Epidermal melanocyte (primary cell): ENCODE measurements around the gene KATNB1.
"Not testable (repeated sequence)": the region's sequence is repeated elsewhere in the genome, so short reads cannot be mapped to it uniquely, and the experiment has no call there.

ENCODE experiments used
- DNase-seq: peaks from one replicate; pipeline ENCODE4 v3.0.0; 2011; ENCODE audit warnings: low spot score; ENCODE audit not compliant: insufficient read length

The KATNB1 gene

GRCh38 chr16:57791195-57791892, 55.8 kb downstream of the KATNB1 start:
- no peak for DNase-seq

GRCh38 chr16:57791893-57792461, 56.4 kb downstream of the KATNB1 start:
- DNase-seq = no peak

DNA sequence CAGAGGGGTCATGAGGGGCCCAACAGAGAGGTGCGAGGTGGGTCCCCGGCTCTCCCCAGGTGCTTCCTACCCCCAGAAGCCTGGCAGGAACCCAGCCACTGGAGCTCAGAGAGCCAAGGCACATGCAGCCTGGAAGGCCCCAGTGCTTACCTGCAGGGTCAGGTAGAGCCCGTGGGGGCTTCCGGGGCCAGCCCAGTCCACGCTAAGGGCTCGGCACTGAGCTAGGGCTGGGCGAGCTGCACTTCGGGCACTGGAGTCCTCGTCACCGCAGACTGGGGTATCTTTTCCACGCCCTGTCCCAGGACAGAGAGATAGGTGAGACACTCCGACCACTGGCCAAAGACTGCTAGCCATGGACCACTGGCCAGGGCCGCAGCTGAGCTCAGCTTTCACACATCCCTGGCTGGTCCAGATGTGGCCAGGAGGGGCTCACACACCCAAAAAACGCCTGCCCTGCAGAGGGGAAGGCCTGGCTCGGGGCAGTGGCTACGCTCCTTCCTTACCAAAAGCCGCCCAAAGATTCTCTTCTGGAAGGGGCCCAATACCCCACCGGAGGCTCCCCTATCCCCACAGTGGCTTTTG, 59.4 kb downstream of the KATNB1 start:
- DNase-seq = no peak

- DNase-seq = no peak
Measured at GRCh38 chr16:57795431-57795878, 59.9 kb downstream of the KATNB1 start.

DNA sequence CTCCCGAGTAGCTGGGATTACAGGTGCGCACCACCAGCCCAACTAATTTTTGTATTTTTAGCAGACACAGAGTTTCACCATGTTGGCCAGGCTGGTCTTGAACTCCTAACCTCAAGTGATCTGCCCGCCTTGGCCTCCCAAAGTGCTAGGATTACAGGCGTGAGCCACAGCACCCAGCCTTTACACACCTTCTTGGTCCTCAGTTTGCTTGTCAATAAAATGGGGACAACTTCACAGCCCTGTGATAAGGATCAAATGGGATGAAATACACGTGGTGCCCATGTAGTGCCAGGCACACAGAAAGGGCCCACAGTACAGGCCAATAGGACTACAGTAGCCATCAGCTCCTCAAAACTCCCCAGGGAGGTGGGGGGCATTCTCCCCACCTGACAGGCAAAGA, 60.4 kb downstream of the KATNB1 start:
- not testable (repeated sequence) for DNase-seq

DNA sequence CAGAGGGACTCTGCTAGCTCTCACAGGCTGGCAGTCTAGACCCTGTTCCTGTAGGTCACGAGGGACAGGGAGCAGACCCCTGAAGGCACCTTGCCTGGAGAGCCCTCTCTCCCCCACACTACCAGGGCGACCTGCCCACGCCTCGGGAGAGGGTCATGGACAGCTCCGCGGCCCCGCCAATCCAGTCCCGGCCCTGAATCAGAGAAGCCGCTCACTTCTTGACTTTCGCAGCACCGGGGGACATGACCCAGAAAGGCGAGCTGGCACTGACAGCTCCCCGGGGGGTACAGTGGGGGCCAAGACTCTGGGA, 61.6 kb downstream of the KATNB1 start:
- DNase-seq = no peak

DNA sequence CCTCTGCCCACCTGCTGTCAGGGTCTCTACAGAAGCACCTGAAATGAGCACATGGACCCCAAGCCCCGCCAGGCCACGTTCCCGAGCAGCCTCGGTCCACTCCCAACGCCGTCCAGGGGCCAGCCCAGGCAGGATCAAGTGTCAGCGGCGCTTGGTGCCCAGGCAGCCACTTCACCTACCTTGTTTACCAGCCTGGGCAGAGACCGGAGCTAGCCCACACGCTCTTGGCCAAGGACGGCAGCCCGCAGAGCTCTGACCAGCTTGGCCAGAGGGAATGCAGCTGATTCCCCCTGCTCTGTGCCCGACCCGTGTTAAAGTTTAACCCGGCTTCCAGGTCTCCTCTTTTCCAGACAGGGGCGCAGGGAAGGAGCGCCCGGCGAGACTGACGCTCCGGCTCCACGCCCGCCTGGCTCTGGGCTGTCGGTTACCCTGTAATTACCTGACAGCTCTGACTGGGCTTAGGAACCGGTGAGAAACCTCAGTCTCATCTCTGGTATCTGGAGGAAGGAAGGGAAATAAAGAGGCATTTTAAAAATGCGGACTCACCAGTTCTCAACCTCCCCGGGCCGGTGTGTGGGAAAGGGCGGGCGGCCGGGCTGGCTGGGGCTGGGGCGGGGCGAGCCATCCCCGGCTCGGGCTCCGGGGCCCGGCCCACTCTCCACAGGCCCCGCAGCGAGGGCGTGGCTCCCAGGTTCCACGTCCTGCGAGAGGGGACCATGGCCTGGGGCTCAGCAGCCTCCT, 62.1 kb downstream of the KATNB1 start:
- DNase-seq = no peak

DNA sequence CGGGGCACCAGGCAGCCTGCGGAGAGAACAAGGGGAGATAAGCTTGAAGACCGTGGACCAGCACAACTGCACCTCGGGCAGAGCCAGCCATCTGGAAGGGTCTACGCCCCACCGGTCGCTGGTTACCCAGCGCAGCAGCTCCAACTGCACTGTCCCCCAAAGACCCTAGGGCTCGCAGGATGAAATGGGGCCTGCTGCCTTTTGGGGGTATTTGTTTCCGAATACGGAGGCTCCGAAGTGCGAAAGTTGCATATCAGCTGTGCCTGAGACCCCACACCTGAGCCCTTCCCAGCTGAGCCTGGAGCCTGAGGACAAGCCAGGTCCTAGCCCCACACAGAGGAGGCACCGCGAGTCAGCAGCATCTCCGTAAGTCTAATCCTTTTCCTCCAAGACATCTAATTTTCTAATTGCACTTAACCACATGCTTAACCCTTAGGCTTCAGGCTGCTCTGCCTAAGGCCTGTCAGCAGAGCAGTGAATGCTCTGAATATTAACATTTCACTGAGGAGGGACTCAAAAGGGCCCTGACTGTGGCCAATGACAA, 62.8 kb downstream of the KATNB1 start:
- no peak for DNase-seq

GRCh38 chr16:57798953-57799599, 63.5 kb downstream of the KATNB1 start:
- DNase-seq = no peak

GRCh38 chr16:57799600-57800199, 64.1 kb downstream of the KATNB1 start:
- no peak for DNase-seq

- DNase-seq = no peak
Measured at GRCh38 chr16:57800200-57801097, 64.9 kb downstream of the KATNB1 start.

DNA sequence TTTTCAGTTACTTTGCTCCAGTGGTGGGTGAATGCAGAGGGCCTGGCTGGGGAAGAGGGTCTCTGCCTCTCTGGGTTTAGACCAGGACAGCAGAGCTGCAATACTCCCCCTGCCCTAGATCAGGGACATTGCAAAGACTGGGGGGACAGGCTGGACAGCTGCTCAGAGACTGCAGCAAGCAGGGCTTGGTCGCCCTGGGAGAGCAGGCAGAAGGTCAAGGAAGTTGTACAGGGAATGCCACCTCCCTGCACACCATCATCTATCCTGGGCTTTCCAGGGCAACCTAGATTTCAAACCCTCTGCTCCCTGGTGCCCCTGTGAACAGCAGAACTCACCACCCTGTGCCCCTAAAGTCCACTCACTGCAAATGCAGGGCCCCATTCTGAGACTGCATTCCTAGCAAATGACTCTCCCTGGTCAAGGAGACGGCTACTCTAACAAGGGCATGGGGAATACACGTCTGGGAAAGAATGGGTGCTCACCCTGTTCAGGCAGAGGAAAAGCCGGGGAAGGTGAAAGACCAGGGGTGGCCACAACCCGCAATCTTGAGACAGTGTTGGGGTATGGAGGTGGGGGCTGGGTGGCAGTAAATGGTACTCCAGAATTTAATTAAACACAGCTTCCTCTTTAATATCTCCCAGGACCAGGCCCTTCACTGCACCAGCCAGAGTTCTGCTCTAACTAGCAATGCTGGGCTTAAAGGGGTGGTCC, 65.7 kb downstream of the KATNB1 start:
- peak; percentile 59 for DNase-seq

DNA sequence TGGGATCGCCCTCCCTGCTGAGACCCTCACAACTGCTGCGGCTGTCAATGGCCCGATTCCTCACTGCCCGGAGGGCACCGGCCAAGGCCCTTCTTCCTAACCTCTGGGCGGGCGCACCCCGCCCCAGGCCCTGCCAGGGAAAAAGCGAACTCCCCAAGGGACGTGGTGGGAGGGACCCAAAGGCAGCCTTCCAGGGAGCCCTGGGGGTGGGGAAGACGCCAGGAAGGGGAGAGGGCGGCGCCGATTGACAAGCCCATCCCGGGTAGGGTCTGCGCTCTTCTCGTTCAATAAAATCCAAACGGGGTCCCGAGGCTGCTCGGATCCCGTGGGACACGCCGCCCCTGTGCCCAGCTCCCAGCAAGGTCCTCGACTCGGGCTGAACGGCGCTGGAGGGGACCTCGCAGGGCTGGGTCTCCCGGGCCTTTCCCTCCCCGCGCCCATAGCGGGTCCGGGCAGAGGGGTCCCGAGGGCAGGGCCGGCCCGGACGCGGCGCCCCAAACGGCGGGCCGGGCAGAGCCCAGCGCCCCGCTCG, 66.3 kb downstream of the KATNB1 start:
- DNase-seq = no peak

DNA sequence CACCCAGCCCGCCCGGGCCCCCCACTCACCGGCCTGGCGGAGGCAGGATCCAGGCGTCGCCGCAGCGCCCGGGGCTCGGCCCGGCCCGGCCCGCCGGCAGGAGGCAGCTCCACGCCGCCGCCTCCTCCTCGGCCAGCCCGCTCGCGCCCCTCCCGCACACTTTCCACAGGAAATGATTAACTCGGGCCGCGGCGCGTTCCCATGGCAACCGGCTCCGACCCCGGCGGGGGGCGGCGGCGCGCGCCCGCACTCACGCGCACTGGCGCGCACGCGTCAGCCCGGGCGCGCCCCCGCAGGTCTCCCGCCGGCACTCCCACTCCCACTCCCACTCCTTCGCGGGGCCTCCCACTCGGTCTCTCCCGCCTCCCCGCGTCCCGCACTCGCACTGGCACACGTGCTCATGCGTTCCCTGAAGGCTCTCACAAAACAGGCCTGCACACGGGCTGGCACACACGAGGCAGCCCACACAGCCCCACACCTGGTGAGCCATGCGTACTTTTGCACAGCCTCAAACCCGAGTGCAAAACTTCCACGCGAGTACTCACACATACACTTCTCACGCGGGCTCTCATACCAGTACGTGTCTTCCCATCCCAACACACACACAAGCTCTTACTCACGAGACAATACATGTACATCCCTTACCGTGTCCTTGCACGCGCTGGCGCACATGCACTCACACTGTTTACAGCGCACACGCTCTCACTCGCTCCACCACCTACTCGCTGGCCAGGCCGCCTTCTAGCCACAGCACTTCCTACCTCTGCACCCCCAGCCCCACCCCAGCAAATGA, 67.0 kb downstream of the KATNB1 start, which contains the start of gene KIFC3:
Gene KIFC3 (minus strand): TSS at position 151 of the 793 bp plus-strand sequence. CDS start 4,248 bp downstream, outside the sequence.
- peak; percentile 44 for DNase-seq

- DNase-seq = peak; percentile 83
Measured at GRCh38 chr16:57803134-57803990, 67.8 kb downstream of the KATNB1 start.

GRCh38 chr16:57804111-57804837, 68.7 kb downstream of the KATNB1 start:
- no peak for DNase-seq

DNA sequence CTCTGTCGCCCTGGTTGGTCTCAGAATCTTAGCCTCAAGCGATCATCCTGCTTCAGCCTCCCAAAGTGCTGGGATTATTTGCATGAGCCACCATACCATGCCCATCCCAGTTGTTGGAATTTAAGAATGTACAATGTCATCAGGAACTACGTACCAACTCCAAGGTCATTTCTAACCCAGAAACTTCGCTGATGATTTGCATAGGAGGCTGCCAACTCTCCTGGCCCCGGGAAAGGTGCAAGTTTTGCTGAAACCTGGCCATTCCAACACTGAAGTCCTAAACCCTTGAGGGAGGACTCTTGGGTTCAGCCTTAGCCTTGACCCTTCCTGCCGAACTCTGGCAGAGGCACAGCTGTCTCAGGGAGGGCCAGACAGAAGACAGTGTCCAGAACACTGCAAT, 69.6 kb downstream of the KATNB1 start:
- DNase-seq = no peak
